Testis (tissue), 2 donors: ENCODE results near the gene SH3BGR.

Experiments used
- CTCF ChIP-seq, 3 experiments: fragments of 450-650 bp in 2 of 3; fragments of 200-600 bp in 1 of 3; sonication (generic) in 1 of 3; IDR thresholded peaks; one replicate each; pipeline ENCODE4 v1.5.1; 2016 to 2019; ENCODE audit warnings: antibody characterized with exemption in 3 of 3, mild to moderate bottlenecking in 2 of 3, moderate library complexity in 1 of 3
- POLR2A ChIP-seq: fragments of 450-650 bp; IDR thresholded peaks from one replicate; pipeline ENCODE4 v1.6.1; 2017; ENCODE audit warnings: antibody characterized with exemption, mild to moderate bottlenecking, moderate library complexity

DNA sequence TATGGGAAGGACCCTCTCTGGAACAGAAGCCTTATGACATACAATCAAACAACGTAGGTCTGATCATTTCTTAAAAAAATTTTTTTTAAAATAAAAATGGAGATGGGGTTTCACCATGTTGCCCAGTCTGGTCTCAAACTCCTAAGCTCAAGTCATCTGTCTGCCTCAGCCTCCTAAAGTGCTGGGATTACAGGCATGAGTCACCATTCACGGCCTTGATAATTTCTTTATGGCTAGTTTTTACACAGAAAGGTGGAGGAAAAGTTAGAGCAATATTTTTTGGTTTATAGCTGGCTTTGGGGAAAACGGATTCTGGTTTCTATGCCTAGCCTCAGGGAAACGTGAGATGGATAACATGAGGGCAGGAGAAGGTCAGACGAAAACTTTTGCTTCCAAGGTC is 91.0 kb downstream of the SH3BGR start:
- TF ChIP-seq CTCF (IDR thresholded peaks at IDR 0.05) = no peak
- no peak for TF ChIP-seq POLR2A
